Ectodermal cell (in vitro differentiated cells): ENCODE results near the gene CDH7.

Source experiments
- H3K27ac ChIP-seq: 2 replicates; pipeline ENCODE4 v1.7.0; 2013; ENCODE audit warnings: mild to moderate bottlenecking, low read depth, low read length; ENCODE audit not compliant: insufficient read depth, poor library complexity, severe bottlenecking
- H3K27me3 ChIP-seq: 2 replicates; pipeline ENCODE4 v1.7.0; 2013; ENCODE audit warnings: mild to moderate bottlenecking, low read length; ENCODE audit not compliant: insufficient read depth, control insufficient read depth, poor library complexity, severe bottlenecking
- H3K36me3 ChIP-seq: one replicate; pipeline ENCODE4 v1.7.0; 2013; ENCODE audit warnings: low read length; ENCODE audit not compliant: control insufficient read depth, insufficient read depth
- H3K4me1 ChIP-seq: one replicate; pipeline ENCODE4 v1.7.0; 2013; ENCODE audit warnings: low read length; ENCODE audit not compliant: control insufficient read depth, insufficient read depth
- H3K4me3 ChIP-seq: 2 replicates; pipeline ENCODE4 v1.7.0; 2013; ENCODE audit warnings: low read depth, low read length, control low read depth; ENCODE audit not compliant: insufficient read depth
- H3K9me3 ChIP-seq: 2 replicates; pipeline ENCODE4 v1.7.0; 2013; ENCODE audit warnings: mild to moderate bottlenecking, low read length, moderate library complexity; ENCODE audit not compliant: control insufficient read depth
- WGBS, 2 experiments: methylation state at CpG; one replicate each; pipeline ENCODE4 v1.1.7; 2013; ENCODE audit warnings: missing lambda C conversion rate in 2 of 2; 5-methylcytosine and 5-hydroxymethylcytosine counted together

Gene CDH7

DNA sequence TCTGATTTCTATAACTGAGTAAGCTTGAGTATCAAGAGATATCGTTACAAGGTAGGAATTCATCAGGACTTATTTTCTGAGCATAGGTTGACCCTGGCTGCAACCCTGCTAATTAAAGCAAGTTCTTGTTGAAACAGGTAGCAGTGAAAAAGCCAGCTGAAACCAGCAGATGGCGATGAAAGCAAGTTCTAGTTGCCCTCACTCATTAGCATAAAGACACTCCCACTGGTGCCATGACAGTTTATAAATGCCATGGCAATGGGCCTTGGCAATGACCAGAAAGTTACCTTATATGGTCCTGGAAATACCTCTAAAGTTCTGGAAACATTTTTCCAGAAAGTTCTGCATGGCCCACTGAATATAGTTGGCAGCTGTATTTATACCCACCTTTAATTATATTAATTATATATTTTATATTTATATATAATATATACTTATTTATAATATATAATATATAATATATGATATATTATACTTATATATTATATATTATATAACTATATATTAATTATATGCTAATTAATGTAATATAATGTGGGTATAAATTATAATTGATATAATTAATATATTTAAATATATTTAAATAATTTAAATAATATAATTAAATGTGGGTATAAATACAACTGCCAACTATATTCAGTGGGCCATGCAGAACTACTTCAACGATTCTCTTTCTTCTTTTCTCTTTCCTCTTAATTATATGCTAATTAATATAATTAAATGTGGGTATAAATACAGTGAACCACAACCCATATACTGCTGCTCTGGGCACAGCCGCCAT, 188.0 kb downstream of the CDH7 start:
- Histone ChIP-seq H3K4me1 (no peaks in the 10 kb centered on the region), H3K9me3 (no peaks in the 10 kb centered on the region), H3K27ac (no peak overlapping the region), H3K4me3 (no peak overlapping the region), H3K27me3 (no peaks in the 10 kb centered on the region), H3K36me3 (no peaks in the 10 kb centered on the region)
- 84 to 92% methylated on average over 3 of the region's 4 CpGs for WGBS, 2 experiments
